ENCODE results near the gene ALG12. TPM values are rescaled to one million over a fixed set of nuclear protein-coding genes. Genes with fewer than 3 reads are reported as not detected.

Gene ALG12
- total and polyA plus RNA-seq, 11 donors, result 9.1 to 26.8 (median 15.0) TPM

DNA sequence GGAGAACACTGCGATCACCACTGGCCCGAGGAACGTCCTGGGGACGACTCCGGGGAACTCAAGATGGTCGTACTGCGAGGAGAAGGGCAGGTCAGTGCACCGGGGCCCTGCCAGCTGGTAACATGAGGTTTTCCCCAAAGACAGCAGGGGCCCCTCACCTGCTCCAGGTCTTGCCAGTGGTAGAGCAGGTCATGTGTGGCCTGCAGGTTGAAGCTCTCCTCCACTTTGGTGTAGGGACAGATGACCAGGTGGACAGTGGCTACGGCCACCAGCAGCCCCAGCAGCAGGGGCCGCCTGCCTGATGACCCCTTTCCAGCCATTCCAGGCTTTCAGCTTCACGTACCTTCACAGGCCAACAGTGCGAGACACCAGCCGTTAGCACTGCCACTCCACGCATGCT is 4.8 kb downstream of the ALG12 start:
- no peaks in the 10 kb centered on the region for H3K9me3 ChIP-seq
- no peak overlapping the region for H3K4me3 ChIP-seq
- intact Hi-C loops (cut with DNase I), result loop anchor here in 3 of 10 donors (10.0 kb wide), 4 partner anchors 59 to 139 kb away; partner anchors contain the start of gene ZBED4 (in 1 of the 3)
- peaks cover 0 to 13% (median 8%) of the 10 kb centered on the region in 12 donors for H3K4me1 ChIP-seq
- DNase-seq, result no peak
- TF ChIP-seq POLR2A (IDR thresholded peaks at IDR 0.05), result no peak
- TF ChIP-seq, protein P1, sequence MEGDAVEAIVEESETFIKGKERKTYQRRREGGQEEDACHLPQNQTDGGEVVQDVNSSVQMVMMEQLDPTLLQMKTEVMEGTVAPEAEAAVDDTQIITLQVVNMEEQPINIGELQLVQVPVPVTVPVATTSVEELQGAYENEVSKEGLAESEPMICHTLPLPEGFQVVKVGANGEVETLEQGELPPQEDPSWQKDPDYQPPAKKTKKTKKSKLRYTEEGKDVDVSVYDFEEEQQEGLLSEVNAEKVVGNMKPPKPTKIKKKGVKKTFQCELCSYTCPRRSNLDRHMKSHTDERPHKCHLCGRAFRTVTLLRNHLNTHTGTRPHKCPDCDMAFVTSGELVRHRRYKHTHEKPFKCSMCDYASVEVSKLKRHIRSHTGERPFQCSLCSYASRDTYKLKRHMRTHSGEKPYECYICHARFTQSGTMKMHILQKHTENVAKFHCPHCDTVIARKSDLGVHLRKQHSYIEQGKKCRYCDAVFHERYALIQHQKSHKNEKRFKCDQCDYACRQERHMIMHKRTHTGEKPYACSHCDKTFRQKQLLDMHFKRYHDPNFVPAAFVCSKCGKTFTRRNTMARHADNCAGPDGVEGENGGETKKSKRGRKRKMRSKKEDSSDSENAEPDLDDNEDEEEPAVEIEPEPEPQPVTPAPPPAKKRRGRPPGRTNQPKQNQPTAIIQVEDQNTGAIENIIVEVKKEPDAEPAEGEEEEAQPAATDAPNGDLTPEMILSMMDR (IDR thresholded peaks at IDR 0.05), result no peak
- no peaks in the 10 kb centered on the region for H3K27me3 ChIP-seq
- H3K27ac ChIP-seq, result no peak overlapping the region
- 94 to 97% (median 97%) methylated on average over 12 to 14 of the region's 14 CpGs for WGBS, 4 donors
- ATAC-seq, result no peak
- H3K36me3 ChIP-seq, result peaks cover 0 to 50% (median 39%) of the 10 kb centered on the region in 9 donors

DNA sequence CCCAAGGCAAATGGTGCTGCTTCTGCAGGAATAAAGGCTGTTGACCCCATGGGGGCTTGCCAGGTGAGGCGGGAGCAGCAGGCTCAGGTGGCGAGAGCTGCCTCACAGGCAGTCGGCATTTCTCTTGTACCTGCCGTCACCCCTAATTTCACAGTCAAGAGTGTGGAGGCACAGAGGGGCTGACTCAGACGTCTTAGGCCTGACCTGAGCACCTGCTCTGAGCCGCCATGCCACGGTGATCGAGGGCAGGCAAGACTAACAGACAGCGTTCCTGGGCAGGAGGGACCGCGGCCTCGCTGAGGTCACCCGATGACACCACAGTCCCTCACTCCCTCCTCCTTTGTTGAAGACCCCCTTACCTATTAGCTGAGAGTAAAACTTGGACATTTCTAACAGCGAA is 5.2 kb downstream of the ALG12 start:
- ATAC-seq (no peak), DNase-seq (no peak)
- Histone ChIP-seq H3K4me1 (peaks cover 0 to 13% (median 8%) of the 10 kb centered on the region in 12 donors), H3K27ac (no peak overlapping the region), H3K4me3 (no peak overlapping the region), H3K36me3 (peaks cover 0 to 54% (median 40%) of the 10 kb centered on the region in 9 donors), H3K9me3 (no peaks in the 10 kb centered on the region), H3K27me3 (no peaks in the 10 kb centered on the region)
- WGBS, 4 donors, result 86 to 96% (median 94%) methylated on average over 14 of the region's 14 CpGs
- intact Hi-C loops (cut with DNase I), result loop anchor here in 3 of 10 donors (10.0 kb wide), 4 partner anchors 58 to 138 kb away; partner anchors contain the start of gene ZBED4 (in 1 of the 3)
- no peak for TF ChIP-seq POLR2A (IDR thresholded peaks at IDR 0.05)
- TF ChIP-seq, protein P1 (IDR thresholded peaks at IDR 0.05), result no peak

DNA sequence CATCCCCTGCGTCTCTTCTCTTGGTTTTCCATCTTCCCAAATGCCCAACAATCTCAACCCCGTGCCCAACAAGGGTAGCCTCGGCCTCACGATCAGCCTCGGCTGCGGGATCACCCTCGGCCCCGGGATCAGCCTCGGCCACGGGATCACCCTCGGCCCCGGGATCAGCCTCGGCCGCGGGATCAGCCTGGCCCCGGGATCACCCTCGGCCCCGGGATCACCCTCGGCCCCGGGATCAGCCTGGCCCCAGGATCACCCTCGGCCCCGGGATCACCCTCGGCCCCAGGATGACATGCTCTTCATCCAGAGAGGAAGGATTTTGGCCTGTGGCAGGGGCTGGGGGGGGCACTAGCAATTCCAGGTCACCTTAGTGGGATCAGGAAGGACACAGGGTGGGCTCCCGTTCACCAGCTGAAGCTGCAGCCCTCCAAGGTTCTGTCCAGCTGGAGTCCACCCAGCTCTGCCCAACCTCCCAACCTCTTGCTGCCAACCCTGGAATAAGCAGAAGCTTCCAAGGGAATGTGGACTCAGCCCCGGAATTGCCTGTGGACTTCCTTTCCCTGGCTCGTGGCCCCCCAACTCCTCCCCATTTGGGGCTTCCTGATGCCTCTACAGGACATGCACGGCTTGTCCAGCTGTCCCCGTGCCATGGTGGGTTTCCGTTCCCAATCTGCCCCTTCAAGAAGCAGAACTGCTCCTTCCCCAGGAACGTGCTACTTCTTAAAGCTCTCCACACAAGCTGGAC is 6.2 kb downstream of the ALG12 start:
- intact Hi-C loops (cut with DNase I), result loop anchor here in 3 of 10 donors (10.0 kb wide), 4 partner anchors 57 to 137 kb away; partner anchors contain the start of gene ZBED4 (in 1 of the 3)
- TF ChIP-seq POLR2A (IDR thresholded peaks at IDR 0.05), result no peak
- TF ChIP-seq, protein P1 (IDR thresholded peaks at IDR 0.05), result no peak
- no peaks in the 10 kb centered on the region for H3K9me3 ChIP-seq
- no peak overlapping the region for H3K27ac ChIP-seq
- peaks cover 0 to 64% (median 50%) of the 10 kb centered on the region in 9 donors for H3K36me3 ChIP-seq
- H3K27me3 ChIP-seq, result no peaks in the 10 kb centered on the region
- H3K4me3 ChIP-seq, result no peak overlapping the region
- DNase-seq (no peak), ATAC-seq (no peak)
- 92 to 95% (median 95%) methylated on average over 30 of the region's 30 CpGs for WGBS, 4 donors
- peaks cover 0 to 4% (median 2%) of the 10 kb centered on the region in 12 donors for H3K4me1 ChIP-seq
